H1 (cell line): ENCODE data around the gene ADAMTSL2. TPM values are rescaled to one million over a fixed set of nuclear protein-coding genes. Genes with fewer than 3 reads are reported as not detected.

Experiments
- CTCF ChIA-PET: fragments of 300-600 bp; sonication (Branson Sonifier 250); formaldehyde crosslinking; loops from one replicate; lab custom pipeline; 2021; ENCODE audit not compliant: partially characterized antibody; lab: Charles Lee
- POLR2A ChIA-PET: fragments of 300-600 bp; sonication (Branson Sonifier 250); formaldehyde crosslinking; loops from one replicate; lab custom pipeline; 2021; ENCODE audit warnings: inconsistent platforms; ENCODE audit not compliant: partially characterized antibody; lab: Charles Lee
- DNase-seq, 2 experiments: peaks; one replicate each; pipeline versions ENCODE4 v3.0.0 to v3.0.0-alpha.2; 2010 to 2022; ENCODE audit warnings: low spot score in 2 of 2, low read depth in 1 of 2, mixed read lengths in 1 of 2
- FAIRE-seq: peaks from 2 replicates; lab custom pipeline; 2011; peaks lifted over from hg19 to GRCh38; lab: Jason Lieb, UNC
- H2AFZ ChIP-seq: 2 replicates; pipeline ENCODE4 v1.8.1; 2012; ENCODE audit warnings: low read length, inconsistent platforms
- H2AK5ac ChIP-seq: 2 replicates; pipeline ENCODE4 v1.6.1; 2013; ENCODE audit warnings: low read depth, low read length
- H2BK120ac ChIP-seq: replicated peaks from 2 replicates; pipeline ENCODE3; 2013; ENCODE audit warnings: low read depth, low read length, inconsistent platforms
- H2BK12ac ChIP-seq: 2 replicates; pipeline ENCODE4 v1.6.1; 2013; ENCODE audit warnings: low read depth, low read length
- H2BK15ac ChIP-seq: 2 replicates; pipeline ENCODE4 v1.6.1; 2013; ENCODE audit warnings: low read length
- H2BK20ac ChIP-seq: 2 replicates; pipeline ENCODE4 v1.6.1; 2013; ENCODE audit warnings: low read length
- H2BK5ac ChIP-seq: 2 replicates; pipeline ENCODE4 v1.6.1; 2013; ENCODE audit warnings: low read depth, low read length
- H3K14ac ChIP-seq: 2 replicates; pipeline ENCODE4 v1.6.1; 2013; ENCODE audit warnings: inconsistent platforms; ENCODE audit not compliant: insufficient read length
- H3K18ac ChIP-seq: 2 replicates; pipeline ENCODE4 v1.6.1; 2013; ENCODE audit warnings: low read length; ENCODE audit errors: extremely low read depth
- H3K23ac ChIP-seq: 2 replicates; pipeline ENCODE4 v1.6.1; 2013; ENCODE audit warnings: inconsistent platforms; ENCODE audit not compliant: insufficient read length
- H3K23me2 ChIP-seq: 2 replicates; pipeline ENCODE4 v1.6.1; 2013; ENCODE audit warnings: low read depth, low read length
- H3K27ac ChIP-seq: 2 replicates; pipeline ENCODE4 v1.6.1; 2011; ENCODE audit warnings: low read depth, low read length, inconsistent platforms
- H3K27me3 ChIP-seq, 4 experiments: replicated peaks in 1 of 4; 1 replicate in 1 of 4; 2 replicates in 3 of 4; pipeline versions ENCODE4 v1.6.1 to v1.8.1; 2011 to 2013; ENCODE audit warnings: low read length in 3 of 4, mild to moderate bottlenecking in 3 of 4, inconsistent platforms in 2 of 4, mixed read lengths in 2 of 4, moderate library complexity in 1 of 4; ENCODE audit not compliant: control insufficient read depth in 3 of 4, insufficient read depth in 3 of 4; ENCODE audit errors: extremely low read depth in 1 of 4
- H3K36me3 ChIP-seq, 4 experiments: 2 replicates each; pipeline versions ENCODE4 v1.6.1 to v1.8.1; 2011 to 2013; ENCODE audit warnings: mild to moderate bottlenecking in 4 of 4, low read length in 3 of 4, moderate library complexity in 2 of 4, control low read depth in 1 of 4, inconsistent platforms in 1 of 4; ENCODE audit not compliant: insufficient read depth in 4 of 4, control insufficient read depth in 2 of 4
- H3K4ac ChIP-seq: replicated peaks from 2 replicates; pipeline ENCODE3; 2013; ENCODE audit warnings: low read length, low read depth, mixed read lengths, inconsistent platforms; ENCODE audit not compliant: insufficient read length
- H3K4me1 ChIP-seq, 4 experiments: replicated peaks in 1 of 4; 1 replicate in 1 of 4; 2 replicates in 3 of 4; pipeline versions ENCODE4 v1.6.1 to v1.8.1; 2011 to 2013; ENCODE audit warnings: low read length in 3 of 4, inconsistent platforms in 2 of 4, mixed read lengths in 1 of 4; ENCODE audit not compliant: insufficient read depth in 4 of 4, control insufficient read depth in 3 of 4
- H3K4me2 ChIP-seq, 2 experiments: 2 replicates each; pipeline versions ENCODE4 v1.6.1 to v1.8.1; 2011 to 2013; ENCODE audit warnings: low read depth in 2 of 2, low read length in 2 of 2, control low read depth in 1 of 2, inconsistent platforms in 1 of 2, mild to moderate bottlenecking in 1 of 2; ENCODE audit not compliant: insufficient read depth in 1 of 2
- H3K4me3 ChIP-seq, 4 experiments: fragments of 200-600, 300-600 bp in 1 of 4; sonication (generic), shearing (Covaris generic), sonication (Bioruptor Twin) in 1 of 4; 2 replicates each; pipeline versions ENCODE4 v1.5.1 to v1.8.1; 2011 to 2016; ENCODE audit warnings: low read length in 4 of 4, low read depth in 3 of 4, control low read depth in 2 of 4, inconsistent platforms in 2 of 4, mild to moderate bottlenecking in 2 of 4, mixed read lengths in 1 of 4, moderate library complexity in 1 of 4; ENCODE audit not compliant: insufficient read depth in 2 of 4; ENCODE audit errors: extremely low read depth in 1 of 4
- H3K56ac ChIP-seq: replicated peaks from 2 replicates; pipeline ENCODE3; 2013; ENCODE audit warnings: low read depth, mild to moderate bottlenecking, mixed read lengths, low read length, inconsistent platforms; ENCODE audit not compliant: insufficient read length
- H3K79me1 ChIP-seq: 2 replicates; pipeline ENCODE4 v1.6.1; 2013; ENCODE audit warnings: low read depth, low read length, control low read depth
- H3K79me2 ChIP-seq, 2 experiments: 2 replicates each; pipeline versions ENCODE4 v1.6.1 to v1.8.1; 2012 to 2013; ENCODE audit warnings: low read length in 2 of 2, mild to moderate bottlenecking in 2 of 2, inconsistent platforms in 1 of 2; ENCODE audit not compliant: insufficient read depth in 2 of 2, control insufficient read depth in 1 of 2
- H3K9ac ChIP-seq, 4 experiments: replicated peaks in 1 of 4; 1 replicate in 1 of 4; 2 replicates in 3 of 4; pipeline versions ENCODE4 v1.6.1 to v1.8.1; 2011 to 2013; ENCODE audit warnings: low read depth in 3 of 4, low read length in 3 of 4, control low read depth in 2 of 4, mild to moderate bottlenecking in 2 of 4, moderate library complexity in 2 of 4, inconsistent platforms in 1 of 4; ENCODE audit errors: extremely low read depth in 1 of 4
- H3K9me3 ChIP-seq, 2 experiments: 2 replicates each; pipeline versions ENCODE4 v1.6.1 to v1.8.1; 2012 to 2013; ENCODE audit warnings: mild to moderate bottlenecking in 2 of 2, moderate library complexity in 2 of 2, control low read depth in 1 of 2, inconsistent platforms in 1 of 2, low read depth in 1 of 2, low read length in 1 of 2, mixed read lengths in 1 of 2; ENCODE audit not compliant: insufficient read depth in 2 of 2
- H4K20me1 ChIP-seq, 2 experiments: replicated peaks in 1 of 2; 2 replicates each; pipeline versions ENCODE3 to v1.8.1; 2011 to 2013; ENCODE audit warnings: inconsistent platforms in 2 of 2, low read length in 2 of 2, mild to moderate bottlenecking in 1 of 2; ENCODE audit not compliant: insufficient read depth in 2 of 2, control insufficient read depth in 1 of 2
- H4K5ac ChIP-seq: 2 replicates; pipeline ENCODE4 v1.6.1; 2013; ENCODE audit warnings: low read length, low read depth, mixed read lengths, inconsistent platforms; ENCODE audit not compliant: insufficient read length
- H4K8ac ChIP-seq: 2 replicates; pipeline ENCODE4 v1.8.0; 2013; ENCODE audit warnings: mild to moderate bottlenecking, moderate library complexity, low read length, inconsistent platforms; ENCODE audit not compliant: insufficient read depth; ENCODE audit errors: extremely low read depth
- H4K91ac ChIP-seq: replicated peaks from 2 replicates; pipeline ENCODE3; 2013; ENCODE audit warnings: low read length, mixed read lengths, inconsistent platforms; ENCODE audit not compliant: insufficient read length
- CHD2 ChIP-seq: IDR thresholded peaks from 2 replicates; pipeline ENCODE4 v1.6.1; 2012; ENCODE audit warnings: low read length, improper control_type of control experiment
- EZH2 ChIP-seq: fragments of 200-600 bp; sonication (generic); IDR thresholded peaks from 2 replicates; pipeline ENCODE4 v1.7.1; 2012; ENCODE audit warnings: low read depth, mild to moderate bottlenecking, moderate library complexity, low read length, inconsistent platforms; ENCODE audit not compliant: severe bottlenecking
- GABPA ChIP-seq: IDR thresholded peaks from 2 replicates; pipeline ENCODE4 v1.6.1; 2011; ENCODE audit warnings: mild to moderate bottlenecking, low read length, moderate library complexity, borderline replicate concordance; ENCODE audit not compliant: insufficient read depth
- HDAC2 ChIP-seq, 2 experiments: fragments of 300-600 bp in 1 of 2; sonication (generic) in 1 of 2; IDR thresholded peaks; 2 replicates each; pipeline ENCODE4 v1.6.1; 2011 to 2012; ENCODE audit warnings: low read depth in 2 of 2, low read length in 2 of 2, mild to moderate bottlenecking in 2 of 2, moderate library complexity in 2 of 2, borderline replicate concordance in 1 of 2, inconsistent platforms in 1 of 2
- HDAC6 ChIP-seq: IDR thresholded peaks from one replicate; pipeline ENCODE4 v1.7.1; 2012; ENCODE audit warnings: low read depth, mild to moderate bottlenecking, inconsistent platforms, low read length, moderate library complexity
- SIRT6 ChIP-seq: IDR thresholded peaks from one replicate; pipeline ENCODE4 v1.7.1; 2012; ENCODE audit warnings: low read length, inconsistent platforms
- TBP ChIP-seq: IDR thresholded peaks from 2 replicates; pipeline ENCODE4 v1.6.1; 2011; ENCODE audit warnings: low read depth, low read length, improper control_type of control experiment
- TCF12 ChIP-seq: IDR thresholded peaks from 2 replicates; pipeline ENCODE4 v1.6.1; 2011; ENCODE audit warnings: low read depth, mild to moderate bottlenecking, low read length
- TEAD4 ChIP-seq: IDR thresholded peaks from 2 replicates; pipeline ENCODE4 v1.6.1; 2012; ENCODE audit warnings: low read depth, low read length, inconsistent platforms, mixed read lengths
- YY1 ChIP-seq: IDR thresholded peaks from 2 replicates; pipeline ENCODE4 v1.6.1; 2011; ENCODE audit warnings: low read depth, mild to moderate bottlenecking, low read length
- ZNF274 ChIP-seq: IDR thresholded peaks from 2 replicates; pipeline ENCODE4 v1.7.0; 2012; ENCODE audit warnings: low read length, borderline replicate concordance; ENCODE audit errors: extremely low read depth
- WGBS, 2 experiments: shearing (Covaris generic) in 1 of 2; methylation state at CpG; one replicate each; pipeline versions ENCODE4 v1.1.6 to v1.1.7; 2013 to 2015; ENCODE audit warnings: low lambda C conversion rate in 2 of 2, mixed read lengths in 2 of 2, inconsistent platforms in 1 of 2, low coverage in 1 of 2, missing lambda C conversion rate in 1 of 2; ENCODE audit not compliant: insufficient replicate concordance in 2 of 2, insufficient coverage in 1 of 2, insufficient read length in 1 of 2; ENCODE audit errors: extremely low coverage in 1 of 2, missing lambda C conversion rate in 1 of 2; 5-methylcytosine and 5-hydroxymethylcytosine counted together
- polyA plus RNA-seq, 7 experiments: library from polyadenylated mRNA; depleted of rRNA in 3 of 7; stranded (reverse) in 5 of 7; unstranded in 2 of 7; fragments of >200 nt in 5 of 7; fragments of 200-250 nt in 2 of 7; gene quantifications; 1 replicate in 5 of 7; 2 replicates in 1 of 7; 4 replicates in 1 of 7; pipeline versions ENCODE4 v1.2.1 to v1.2.3, GENCODE V29; 2011 to 2013; ENCODE audit warnings: missing spikeins in 2 of 7, mixed read lengths in 2 of 7
- total RNA-seq: library from RNA; stranded (reverse); fragmentation: NEBNext Ultra II Directional; extraction: Animal tissue kit (Norgen Biotek cat#: 25700); gene quantifications from 2 replicates; pipeline ENCODE4 v1.2.1, GENCODE V29; 2021

The ADAMTSL2 gene
- total and polyA plus RNA-seq, 2 of the 8 experiments (the other 6 are each of a cell fraction or from before 2014, with no cell fraction given), result 0.74 to 0.76 TPM

DNA sequence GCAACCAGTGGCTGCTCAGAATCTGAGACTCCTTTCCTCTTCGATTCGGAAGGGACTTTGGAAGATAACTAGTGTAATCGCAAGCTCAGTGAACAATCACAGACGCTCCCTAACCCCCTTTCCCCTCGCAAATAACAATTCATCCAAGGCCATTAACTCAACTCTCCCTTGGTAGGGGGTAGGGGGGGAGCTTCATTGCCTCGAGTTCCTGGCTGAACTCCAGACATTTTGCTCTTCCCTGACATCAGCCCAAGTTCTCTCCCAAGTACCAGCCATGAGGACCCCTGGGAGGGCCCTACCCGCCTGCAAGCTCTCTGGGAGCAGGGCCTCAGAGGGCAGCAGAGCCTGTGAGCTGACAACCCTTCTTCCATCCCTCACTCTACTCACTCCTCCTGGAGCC, 66.2 kb downstream of the ADAMTSL2 start:
- 76% methylated on average over 7 of the region's 7 CpGs; no CpG with 5 or more reads in 1 of the 2 experiments for WGBS, 2 experiments
- H2AK5ac ChIP-seq, result no peak overlapping the region
- FAIRE-seq (no peak), DNase-seq (no peak)
- H3K18ac ChIP-seq, result no peak overlapping the region
- H3K23me2 ChIP-seq, result peaks cover 4% of the 10 kb centered on the region; the same call in 1 of the 2 replicates
- no peak overlapping the region for H4K91ac ChIP-seq
- H2BK15ac ChIP-seq, result no peak overlapping the region
- H3K4me3 ChIP-seq, result no peak overlapping the region
- H3K27ac ChIP-seq, result no peak overlapping the region
- no peak overlapping the region for H2BK20ac ChIP-seq
- ChIA-PET CTCF (interaction anchor here (0.7 to 6.7 kb wide), 10 partner anchors 9 to 168 kb away, joined by 3 to 79 read pairs (median 4); partner anchors contain the start of gene ADAMTSL2), POLR2A (interaction anchor here (1.1 to 1.4 kb wide), 2 partner anchors 11 to 12 kb away, joined by 3 to 4 read pairs; no protein-coding TSS in a partner anchor)
- no peak overlapping the region for H3K23ac ChIP-seq
- H3K56ac ChIP-seq, result no peak overlapping the region
- H2BK5ac ChIP-seq, result no peak overlapping the region
- H3K79me2 ChIP-seq, result no peaks in the 10 kb centered on the region
- H3K27me3 ChIP-seq, result no peaks in the 10 kb centered on the region; a peak in 1 of 7 replicates
- no peak overlapping the region for H2BK120ac ChIP-seq
- H2AFZ ChIP-seq, result no peak overlapping the region
- no peak overlapping the region for H4K5ac ChIP-seq
- H3K9me3 ChIP-seq, result peaks cover 15 to 18% of the 10 kb centered on the region in 2 experiments
- no peak overlapping the region for H2BK12ac ChIP-seq
- H3K4ac ChIP-seq, result no peak overlapping the region
- peaks cover 0 to 3% (median 0%) of the 10 kb centered on the region in 4 experiments; a peak in 1 of 8 replicates for H3K36me3 ChIP-seq
- peaks cover 3% of the 10 kb centered on the region for H3K79me1 ChIP-seq
- peaks cover 0 to 4% (median 2%) of the 10 kb centered on the region in 4 experiments; a peak in 3 of 7 replicates for H3K4me1 ChIP-seq
- peaks cover 0 to 8% of the 10 kb centered on the region in 2 experiments for H4K20me1 ChIP-seq
- no peak overlapping the region for H3K4me2 ChIP-seq
- no peak overlapping the region for H3K9ac ChIP-seq
- no peak overlapping the region for H3K14ac ChIP-seq
- H4K8ac ChIP-seq, result no peak overlapping the region
- TF ChIP-seq HDAC2 (IDR thresholded peaks at IDR 0.05; ENCODE audit: borderline replicate concordance in 1 of 2, low read depth in 2 of 2, low read length in 2 of 2) (no peak), TEAD4 (no peak), YY1 (no peak), TCF12 (no peak), GABPA (no peak), ZNF274 (no peak), EZH2 (no peak), HDAC6 (no peak), SIRT6 (no peak), CHD2 (no peak), TBP (no peak)
